HG03280 (cell line): Measurements from ENCODE around the gene REG1A.

Experiments
- ATAC-seq: cut with Tn5 transposase; IDR thresholded peaks from one replicate; pipeline ENCODE4 v1.9.1; 2021; ENCODE audit warnings: mild to moderate bottlenecking, moderate library complexity; ENCODE audit not compliant: unreplicated experiment

Gene REG1A

GRCh38 chr2:79124907-79125720 lies 4.8 kb downstream of the REG1A start:
- no peak for ATAC-seq

GRCh38 chr2:79125721-79125985 lies 5.4 kb downstream of the REG1A start:
- no peak for ATAC-seq

GRCh38 chr2:79128406-79128805 lies 8.1 kb downstream of the REG1A start:
- no peak for ATAC-seq

- ATAC-seq: no peak
These were observed 9.0 kb downstream of the REG1A start for GRCh38 chr2:79129260-79129659.

- ATAC-seq: no peak
These were observed 9.5 kb downstream of the REG1A start for GRCh38 chr2:79129804-79130203.

- ATAC-seq: no peak
These were observed 11.4 kb downstream of the REG1A start for GRCh38 chr2:79131687-79132086.

GRCh38 chr2:79138385-79138784 lies 18.1 kb downstream of the REG1A start:
- ATAC-seq: no peak

- no peak for ATAC-seq
These were observed 19.1 kb downstream of the REG1A start for GRCh38 chr2:79139423-79139822.

- no peak for ATAC-seq
These were observed 35.7 kb downstream of the REG1A start for GRCh38 chr2:79155826-79156476.

- no peak for ATAC-seq
These were observed 38.7 kb downstream of the REG1A start for GRCh38 chr2:79159030-79159429.

GRCh38 chr2:79159653-79160052 lies 39.4 kb downstream of the REG1A start, which contains the start of gene REG3A:
Gene REG3A (minus strand): TSS chr2:79159753. CDS start chr2:79159405, 348 bp downstream.
- ATAC-seq: no peak

- ATAC-seq: no peak
These were observed 41.8 kb downstream of the REG1A start for GRCh38 chr2:79162132-79162531.

- ATAC-seq: no peak
These were observed 42.5 kb downstream of the REG1A start for GRCh38 chr2:79162801-79163200.

- ATAC-seq: no peak
These were observed 51.2 kb downstream of the REG1A start for GRCh38 chr2:79171348-79171958.
